Body of pancreas (tissue), 4 donors: ENCODE data around the gene NDUFC2.

ENCODE experiments used
- CTCF ChIP-seq, 7 experiments: fragments of 450-650 bp in 4 of 7; fragments of 200-600 bp in 3 of 7; sonication (generic) in 3 of 7; IDR thresholded peaks; one replicate each; pipeline ENCODE4 v1.5.1; 2016 to 2019; ENCODE audit warnings: antibody characterized with exemption in 7 of 7
- POLR2A ChIP-seq, 3 donors: fragments of 450-650 bp; IDR thresholded peaks; one replicate each; pipeline ENCODE4 v1.6.1; 2016; ENCODE audit warnings: antibody characterized with exemption in 3 of 3, mild to moderate bottlenecking in 2 of 3

GRCh38 chr11:78037825-78038620, 41.6 kb downstream of the NDUFC2 start:
- no peak for TF ChIP-seq CTCF (IDR thresholded peaks at IDR 0.05)
- TF ChIP-seq POLR2A (IDR thresholded peaks at IDR 0.05): no peak
